Neural cell (in vitro differentiated cells): ENCODE data around the gene TBX5.

Experiments
- CTCF ChIP-seq: fragments of 450-650 bp; IDR thresholded peaks from 2 replicates; pipeline ENCODE4 v1.5.1; 2014; ENCODE audit warnings: antibody characterized with exemption, mild to moderate bottlenecking, moderate library complexity; ENCODE audit not compliant: poor library complexity, severe bottlenecking
- EP300 ChIP-seq: fragments of 450-650 bp; conservative IDR thresholded peaks from 2 replicates; pipeline ENCODE4 v1.6.1; 2014; ENCODE audit warnings: antibody characterized with exemption, mild to moderate bottlenecking, moderate library complexity; ENCODE audit not compliant: poor library complexity, severe bottlenecking
- POLR2AphosphoS5 ChIP-seq: IDR thresholded peaks from 2 replicates; pipeline ENCODE4 v1.6.1; 2012
- SMC3 ChIP-seq: fragments of 450-650 bp; conservative IDR thresholded peaks from 2 replicates; pipeline ENCODE4 v1.6.1; 2014; ENCODE audit warnings: antibody characterized with exemption, mild to moderate bottlenecking, moderate library complexity; ENCODE audit not compliant: poor library complexity

DNA sequence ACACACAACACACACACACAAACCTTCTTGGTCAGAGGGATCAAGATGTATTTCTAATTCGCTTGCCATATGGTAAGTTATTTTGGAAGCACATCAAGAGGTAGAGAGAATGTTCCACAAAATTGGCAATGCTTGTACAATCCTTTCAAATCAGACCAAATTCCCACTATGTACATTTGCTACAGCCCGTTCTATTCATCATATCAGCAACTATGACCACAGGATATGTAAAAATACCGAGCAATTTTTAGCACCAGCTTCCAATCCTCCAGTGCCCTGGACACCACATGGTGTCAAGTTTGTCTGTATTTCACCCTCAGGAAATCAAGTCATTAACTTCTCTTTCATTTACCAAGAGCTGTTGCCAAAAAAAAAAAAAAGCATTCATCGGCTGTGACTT, 21.2 kb downstream of the TBX5 start:
- TF ChIP-seq CTCF (no peak), EP300 (no peak), SMC3 (no peak), POLR2AphosphoS5 (no peak)
